ENCODE data around the gene H2BK1. TPM values are rescaled to one million over a fixed set of nuclear protein-coding genes. Genes with fewer than 3 reads are reported as not detected.

Gene H2BK1
- total and polyA plus RNA-seq, 2 donors = not detected

- Histone ChIP-seq H3K4me3 (ENCODE audit: low read depth, low read length) (peak overlapping the region; percentile 92), H3K27ac (ENCODE audit: low read depth) (peak overlapping the region; percentile 49), H3K4me1 (ENCODE audit: insufficient read depth) (no peaks in the 10 kb centered on the region), H3K36me3 (ENCODE audit: insufficient read depth) (no peaks in the 10 kb centered on the region)
- DNase-seq (ENCODE audit: extremely low spot score) = no peak
- 9% methylated on average over 36 of the region's 36 CpGs for WGBS
Observed at GRCh38 chr7:151232917-151233701, 22.8 kb upstream of the H2BK1 start.

GRCh38 chr7:151232091-151232916 is 22.0 kb upstream of the H2BK1 start, which contains the start of gene CHPF2:
Gene CHPF2, plus strand, starts transcription at chr7:151232483. Its CDS starts 1,529 bp downstream, at chr7:151234012.
- no peaks in the 10 kb centered on the region for H3K36me3 ChIP-seq (ENCODE audit: insufficient read depth)
- H3K4me3 ChIP-seq (ENCODE audit: low read depth, low read length) = peak within 1 kb of the TSS; percentile 92
- H3K27ac ChIP-seq (ENCODE audit: low read depth) = peak within 1 kb of the TSS; percentile 49
- H3K4me1 ChIP-seq (ENCODE audit: insufficient read depth) = no peaks in the 10 kb centered on the region
- WGBS = under 1% methylated on average over 79 of the region's 79 CpGs
- no peak for DNase-seq (ENCODE audit: extremely low spot score)

GRCh38 chr7:151231080-151231479 is 20.8 kb upstream of the H2BK1 start:
- WGBS = 52% methylated on average over 1 of the region's 1 CpG
- H3K27ac ChIP-seq (ENCODE audit: low read depth) = no peak overlapping the region
- no peak for DNase-seq (ENCODE audit: extremely low spot score)
- no peaks in the 10 kb centered on the region for H3K4me1 ChIP-seq (ENCODE audit: insufficient read depth)
- no peaks in the 10 kb centered on the region for H3K36me3 ChIP-seq (ENCODE audit: insufficient read depth)
- no peak overlapping the region for H3K4me3 ChIP-seq (ENCODE audit: low read depth, low read length)

GRCh38 chr7:151229249-151229648 is 19.0 kb upstream of the H2BK1 start:
- DNase-seq (ENCODE audit: extremely low spot score) = no peak
- Histone ChIP-seq H3K4me3 (ENCODE audit: low read depth, low read length) (no peak overlapping the region), H3K36me3 (ENCODE audit: insufficient read depth) (no peaks in the 10 kb centered on the region), H3K4me1 (ENCODE audit: insufficient read depth) (no peaks in the 10 kb centered on the region), H3K27ac (ENCODE audit: low read depth) (no peak overlapping the region)
- 93% methylated on average over 10 of the region's 10 CpGs for WGBS

GRCh38 chr7:151228024-151228866 is 18.0 kb upstream of the H2BK1 start:
- Histone ChIP-seq H3K27ac (ENCODE audit: low read depth) (no peak overlapping the region), H3K4me3 (ENCODE audit: low read depth, low read length) (peak overlapping the region; percentile 43), H3K4me1 (ENCODE audit: insufficient read depth) (no peaks in the 10 kb centered on the region), H3K36me3 (ENCODE audit: insufficient read depth) (no peaks in the 10 kb centered on the region)
- DNase-seq (ENCODE audit: extremely low spot score) = no peak
- 69% methylated on average over 10 of the region's 10 CpGs for WGBS

GRCh38 chr7:151226875-151227782 is 16.8 kb upstream of the H2BK1 start, which contains the start of gene ABCF2:
Gene ABCF2, minus strand, starts transcription at chr7:151227205. Its CDS starts 747 bp downstream, at chr7:151226458.
- H3K36me3 ChIP-seq (ENCODE audit: insufficient read depth) = peaks cover 2% of the 10 kb centered on the region
- WGBS = under 1% methylated on average over 68 of the region's 68 CpGs
- H3K4me1 ChIP-seq (ENCODE audit: insufficient read depth) = no peaks in the 10 kb centered on the region

GRCh38 chr7:151226560-151226874 is 16.2 kb upstream of the H2BK1 start:
- Histone ChIP-seq H3K36me3 (ENCODE audit: insufficient read depth) (peaks cover 5% of the 10 kb centered on the region), H3K4me3 (ENCODE audit: low read depth, low read length) (peak overlapping the region; percentile 65), H3K27ac (ENCODE audit: low read depth) (no peak overlapping the region), H3K4me1 (ENCODE audit: insufficient read depth) (no peaks in the 10 kb centered on the region)
- no peak for DNase-seq (ENCODE audit: extremely low spot score)
- WGBS = 1% methylated on average over 15 of the region's 15 CpGs

More at GRCh38 chr7:151226875-151227782, 16.8 kb upstream of the H2BK1 start, which contains the start of gene ABCF2:
- H3K4me3 ChIP-seq (ENCODE audit: low read depth, low read length) = peak within 1 kb of the TSS; percentile 65
- H3K27ac ChIP-seq (ENCODE audit: low read depth) = peak within 1 kb of the TSS; percentile 80
- DNase-seq (ENCODE audit: extremely low spot score) = peak; percentile 97

GRCh38 chr7:151225948-151226510 is 15.7 kb upstream of the H2BK1 start:
- DNase-seq (ENCODE audit: extremely low spot score) = no peak
- WGBS = 64% methylated on average over 8 of the region's 8 CpGs

GRCh38 chr7:151223728-151224127 is 13.4 kb upstream of the H2BK1 start:
- Histone ChIP-seq H3K4me1 (ENCODE audit: insufficient read depth) (no peaks in the 10 kb centered on the region), H3K36me3 (ENCODE audit: insufficient read depth) (peaks cover 6% of the 10 kb centered on the region), H3K27ac (ENCODE audit: low read depth) (no peak overlapping the region), H3K4me3 (ENCODE audit: low read depth, low read length) (no peak overlapping the region)
- no peak for DNase-seq (ENCODE audit: extremely low spot score)
- WGBS = 91% methylated on average over 14 of the region's 14 CpGs

More at GRCh38 chr7:151225948-151226510, 15.7 kb upstream of the H2BK1 start:
- H3K4me1 ChIP-seq (ENCODE audit: insufficient read depth) = no peaks in the 10 kb centered on the region
- H3K27ac ChIP-seq (ENCODE audit: low read depth) = no peak overlapping the region
- H3K4me3 ChIP-seq (ENCODE audit: low read depth, low read length) = peak overlapping the region; percentile 65
- H3K36me3 ChIP-seq (ENCODE audit: insufficient read depth) = peaks cover 6% of the 10 kb centered on the region

GRCh38 chr7:151218170-151218569 is 7.9 kb upstream of the H2BK1 start:
- Histone ChIP-seq H3K27ac (ENCODE audit: low read depth) (no peak overlapping the region), H3K4me1 (ENCODE audit: insufficient read depth) (no peaks in the 10 kb centered on the region), H3K4me3 (ENCODE audit: low read depth, low read length) (no peak overlapping the region), H3K36me3 (ENCODE audit: insufficient read depth) (peaks cover 8% of the 10 kb centered on the region)
- WGBS = 91% methylated on average over 9 of the region's 9 CpGs
- DNase-seq (ENCODE audit: extremely low spot score) = no peak

GRCh38 chr7:151215396-151215795 is 5.1 kb upstream of the H2BK1 start:
- Histone ChIP-seq H3K27ac (ENCODE audit: low read depth) (no peak overlapping the region), H3K36me3 (ENCODE audit: insufficient read depth) (peaks cover 2% of the 10 kb centered on the region), H3K4me1 (ENCODE audit: insufficient read depth) (no peaks in the 10 kb centered on the region), H3K4me3 (ENCODE audit: low read depth, low read length) (no peak overlapping the region)
- 95% methylated on average over 5 of the region's 5 CpGs for WGBS
- no peak for DNase-seq (ENCODE audit: extremely low spot score)

- WGBS = 84% methylated on average over 3 of the region's 3 CpGs
- H3K36me3 ChIP-seq (ENCODE audit: insufficient read depth) = peaks cover 2% of the 10 kb centered on the region
- no peaks in the 10 kb centered on the region for H3K4me1 ChIP-seq (ENCODE audit: insufficient read depth)
- no peak for DNase-seq (ENCODE audit: extremely low spot score)
- no peak overlapping the region for H3K4me3 ChIP-seq (ENCODE audit: low read depth, low read length)
- no peak overlapping the region for H3K27ac ChIP-seq (ENCODE audit: low read depth)
Observed at GRCh38 chr7:151213826-151214225, 3.5 kb upstream of the H2BK1 start.
